ENCODE measurements around the gene ETS1. TPM values are rescaled to one million over a fixed set of nuclear protein-coding genes. Genes with fewer than 3 reads are reported as not detected.

The ETS1 gene
- total and polyA plus RNA-seq, 2 experiments from 2014 or later: 25.6 to 52.6 TPM

DNA sequence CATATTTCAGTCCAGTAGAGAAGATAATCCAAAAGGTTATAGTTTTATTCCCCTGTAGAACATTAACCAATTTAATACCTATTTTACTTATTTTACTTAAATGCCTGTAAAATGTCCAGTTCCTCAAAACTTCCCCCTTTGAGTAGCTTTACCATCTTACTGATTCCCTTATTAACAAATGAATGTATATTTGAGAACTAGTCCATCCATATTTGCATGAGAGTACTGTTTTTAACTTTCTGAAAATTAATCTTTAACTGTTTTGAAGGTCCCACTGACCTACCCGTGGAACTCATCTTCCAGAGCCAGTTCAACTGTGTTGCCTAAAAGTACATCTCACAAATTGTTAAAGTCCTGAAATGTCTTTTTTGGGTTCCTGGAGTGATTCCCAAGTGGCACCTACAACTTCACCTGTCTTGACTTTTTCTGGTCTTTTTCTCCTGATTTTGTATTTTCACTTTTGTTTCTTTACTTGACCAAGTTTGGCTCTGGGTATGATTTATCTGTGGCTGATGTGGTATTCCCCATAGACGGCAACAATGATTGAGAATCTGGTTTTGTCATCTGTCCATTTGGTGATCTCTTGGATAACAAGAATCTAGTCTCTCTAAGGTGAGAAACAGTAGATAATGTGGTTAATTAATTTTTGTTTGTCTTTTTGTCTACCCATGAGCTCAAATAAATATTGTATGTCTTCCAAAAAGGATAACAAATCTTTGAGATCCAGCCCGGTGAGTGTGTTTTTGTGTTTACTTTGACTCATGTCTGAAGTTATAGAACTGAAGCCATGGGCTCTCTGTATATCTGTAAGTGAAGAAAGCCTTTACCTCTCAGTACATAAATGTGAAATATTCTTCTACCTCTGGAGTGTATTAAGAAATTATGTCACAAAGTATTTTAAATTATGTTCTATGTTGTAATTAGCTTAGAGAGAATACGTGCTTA, 174.2 kb downstream of the ETS1 start:
- Mint-ChIP-seq H3K27me3 (ENCODE audit: insufficient read depth, low read depth, poor library complexity) (no peaks in the 10 kb centered on the region), H3K27ac (no peak overlapping the region), H3K4me3 (no peak overlapping the region), H3K36me3 (ENCODE audit: low read depth) (no peaks in the 10 kb centered on the region), H3K9me3 (no peaks in the 10 kb centered on the region), H3K4me1 (no peaks in the 10 kb centered on the region)
- H3K36me3 ChIP-seq (ENCODE audit: insufficient read depth): no peaks in the 10 kb centered on the region
- ATAC-seq: no peak
- H3K4me2 ChIP-seq: no peak overlapping the region
- no peak overlapping the region for H2AFZ ChIP-seq
- TF ChIP-seq, protein P1, sequence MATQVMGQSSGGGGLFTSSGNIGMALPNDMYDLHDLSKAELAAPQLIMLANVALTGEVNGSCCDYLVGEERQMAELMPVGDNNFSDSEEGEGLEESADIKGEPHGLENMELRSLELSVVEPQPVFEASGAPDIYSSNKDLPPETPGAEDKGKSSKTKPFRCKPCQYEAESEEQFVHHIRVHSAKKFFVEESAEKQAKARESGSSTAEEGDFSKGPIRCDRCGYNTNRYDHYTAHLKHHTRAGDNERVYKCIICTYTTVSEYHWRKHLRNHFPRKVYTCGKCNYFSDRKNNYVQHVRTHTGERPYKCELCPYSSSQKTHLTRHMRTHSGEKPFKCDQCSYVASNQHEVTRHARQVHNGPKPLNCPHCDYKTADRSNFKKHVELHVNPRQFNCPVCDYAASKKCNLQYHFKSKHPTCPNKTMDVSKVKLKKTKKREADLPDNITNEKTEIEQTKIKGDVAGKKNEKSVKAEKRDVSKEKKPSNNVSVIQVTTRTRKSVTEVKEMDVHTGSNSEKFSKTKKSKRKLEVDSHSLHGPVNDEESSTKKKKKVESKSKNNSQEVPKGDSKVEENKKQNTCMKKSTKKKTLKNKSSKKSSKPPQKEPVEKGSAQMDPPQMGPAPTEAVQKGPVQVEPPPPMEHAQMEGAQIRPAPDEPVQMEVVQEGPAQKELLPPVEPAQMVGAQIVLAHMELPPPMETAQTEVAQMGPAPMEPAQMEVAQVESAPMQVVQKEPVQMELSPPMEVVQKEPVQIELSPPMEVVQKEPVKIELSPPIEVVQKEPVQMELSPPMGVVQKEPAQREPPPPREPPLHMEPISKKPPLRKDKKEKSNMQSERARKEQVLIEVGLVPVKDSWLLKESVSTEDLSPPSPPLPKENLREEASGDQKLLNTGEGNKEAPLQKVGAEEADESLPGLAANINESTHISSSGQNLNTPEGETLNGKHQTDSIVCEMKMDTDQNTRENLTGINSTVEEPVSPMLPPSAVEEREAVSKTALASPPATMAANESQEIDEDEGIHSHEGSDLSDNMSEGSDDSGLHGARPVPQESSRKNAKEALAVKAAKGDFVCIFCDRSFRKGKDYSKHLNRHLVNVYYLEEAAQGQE (IDR thresholded peaks at IDR 0.05; ENCODE audit: unreplicated experiment): no peak
- TF ChIP-seq EZH2phosphoT487 (IDR thresholded peaks at IDR 0.05; ENCODE audit: unreplicated experiment) (no peak), CREB1 (CRISPR knock-in tag; IDR thresholded peaks at IDR 0.05; ENCODE audit: low read depth) (no peak), ZNF331 (CRISPR knock-in tag; IDR thresholded peaks at IDR 0.05; ENCODE audit: low read depth) (no peak), JUNB (IDR thresholded peaks at IDR 0.05; ENCODE audit: unreplicated experiment) (no peak), ZNF114 (CRISPR knock-in tag; IDR thresholded peaks at IDR 0.05) (no peak), POLR2AphosphoS5 (IDR thresholded peaks at IDR 0.05; ENCODE audit: low read depth) (no peak), STAT1 (IDR thresholded peaks at IDR 0.05; ENCODE audit: unreplicated experiment) (no peak)
- TF ChIP-seq, protein P2, sequence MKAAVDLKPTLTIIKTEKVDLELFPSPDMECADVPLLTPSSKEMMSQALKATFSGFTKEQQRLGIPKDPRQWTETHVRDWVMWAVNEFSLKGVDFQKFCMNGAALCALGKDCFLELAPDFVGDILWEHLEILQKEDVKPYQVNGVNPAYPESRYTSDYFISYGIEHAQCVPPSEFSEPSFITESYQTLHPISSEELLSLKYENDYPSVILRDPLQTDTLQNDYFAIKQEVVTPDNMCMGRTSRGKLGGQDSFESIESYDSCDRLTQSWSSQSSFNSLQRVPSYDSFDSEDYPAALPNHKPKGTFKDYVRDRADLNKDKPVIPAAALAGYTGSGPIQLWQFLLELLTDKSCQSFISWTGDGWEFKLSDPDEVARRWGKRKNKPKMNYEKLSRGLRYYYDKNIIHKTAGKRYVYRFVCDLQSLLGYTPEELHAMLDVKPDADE (IDR thresholded peaks at IDR 0.05): no peak
- TF ChIP-seq, protein P3, sequence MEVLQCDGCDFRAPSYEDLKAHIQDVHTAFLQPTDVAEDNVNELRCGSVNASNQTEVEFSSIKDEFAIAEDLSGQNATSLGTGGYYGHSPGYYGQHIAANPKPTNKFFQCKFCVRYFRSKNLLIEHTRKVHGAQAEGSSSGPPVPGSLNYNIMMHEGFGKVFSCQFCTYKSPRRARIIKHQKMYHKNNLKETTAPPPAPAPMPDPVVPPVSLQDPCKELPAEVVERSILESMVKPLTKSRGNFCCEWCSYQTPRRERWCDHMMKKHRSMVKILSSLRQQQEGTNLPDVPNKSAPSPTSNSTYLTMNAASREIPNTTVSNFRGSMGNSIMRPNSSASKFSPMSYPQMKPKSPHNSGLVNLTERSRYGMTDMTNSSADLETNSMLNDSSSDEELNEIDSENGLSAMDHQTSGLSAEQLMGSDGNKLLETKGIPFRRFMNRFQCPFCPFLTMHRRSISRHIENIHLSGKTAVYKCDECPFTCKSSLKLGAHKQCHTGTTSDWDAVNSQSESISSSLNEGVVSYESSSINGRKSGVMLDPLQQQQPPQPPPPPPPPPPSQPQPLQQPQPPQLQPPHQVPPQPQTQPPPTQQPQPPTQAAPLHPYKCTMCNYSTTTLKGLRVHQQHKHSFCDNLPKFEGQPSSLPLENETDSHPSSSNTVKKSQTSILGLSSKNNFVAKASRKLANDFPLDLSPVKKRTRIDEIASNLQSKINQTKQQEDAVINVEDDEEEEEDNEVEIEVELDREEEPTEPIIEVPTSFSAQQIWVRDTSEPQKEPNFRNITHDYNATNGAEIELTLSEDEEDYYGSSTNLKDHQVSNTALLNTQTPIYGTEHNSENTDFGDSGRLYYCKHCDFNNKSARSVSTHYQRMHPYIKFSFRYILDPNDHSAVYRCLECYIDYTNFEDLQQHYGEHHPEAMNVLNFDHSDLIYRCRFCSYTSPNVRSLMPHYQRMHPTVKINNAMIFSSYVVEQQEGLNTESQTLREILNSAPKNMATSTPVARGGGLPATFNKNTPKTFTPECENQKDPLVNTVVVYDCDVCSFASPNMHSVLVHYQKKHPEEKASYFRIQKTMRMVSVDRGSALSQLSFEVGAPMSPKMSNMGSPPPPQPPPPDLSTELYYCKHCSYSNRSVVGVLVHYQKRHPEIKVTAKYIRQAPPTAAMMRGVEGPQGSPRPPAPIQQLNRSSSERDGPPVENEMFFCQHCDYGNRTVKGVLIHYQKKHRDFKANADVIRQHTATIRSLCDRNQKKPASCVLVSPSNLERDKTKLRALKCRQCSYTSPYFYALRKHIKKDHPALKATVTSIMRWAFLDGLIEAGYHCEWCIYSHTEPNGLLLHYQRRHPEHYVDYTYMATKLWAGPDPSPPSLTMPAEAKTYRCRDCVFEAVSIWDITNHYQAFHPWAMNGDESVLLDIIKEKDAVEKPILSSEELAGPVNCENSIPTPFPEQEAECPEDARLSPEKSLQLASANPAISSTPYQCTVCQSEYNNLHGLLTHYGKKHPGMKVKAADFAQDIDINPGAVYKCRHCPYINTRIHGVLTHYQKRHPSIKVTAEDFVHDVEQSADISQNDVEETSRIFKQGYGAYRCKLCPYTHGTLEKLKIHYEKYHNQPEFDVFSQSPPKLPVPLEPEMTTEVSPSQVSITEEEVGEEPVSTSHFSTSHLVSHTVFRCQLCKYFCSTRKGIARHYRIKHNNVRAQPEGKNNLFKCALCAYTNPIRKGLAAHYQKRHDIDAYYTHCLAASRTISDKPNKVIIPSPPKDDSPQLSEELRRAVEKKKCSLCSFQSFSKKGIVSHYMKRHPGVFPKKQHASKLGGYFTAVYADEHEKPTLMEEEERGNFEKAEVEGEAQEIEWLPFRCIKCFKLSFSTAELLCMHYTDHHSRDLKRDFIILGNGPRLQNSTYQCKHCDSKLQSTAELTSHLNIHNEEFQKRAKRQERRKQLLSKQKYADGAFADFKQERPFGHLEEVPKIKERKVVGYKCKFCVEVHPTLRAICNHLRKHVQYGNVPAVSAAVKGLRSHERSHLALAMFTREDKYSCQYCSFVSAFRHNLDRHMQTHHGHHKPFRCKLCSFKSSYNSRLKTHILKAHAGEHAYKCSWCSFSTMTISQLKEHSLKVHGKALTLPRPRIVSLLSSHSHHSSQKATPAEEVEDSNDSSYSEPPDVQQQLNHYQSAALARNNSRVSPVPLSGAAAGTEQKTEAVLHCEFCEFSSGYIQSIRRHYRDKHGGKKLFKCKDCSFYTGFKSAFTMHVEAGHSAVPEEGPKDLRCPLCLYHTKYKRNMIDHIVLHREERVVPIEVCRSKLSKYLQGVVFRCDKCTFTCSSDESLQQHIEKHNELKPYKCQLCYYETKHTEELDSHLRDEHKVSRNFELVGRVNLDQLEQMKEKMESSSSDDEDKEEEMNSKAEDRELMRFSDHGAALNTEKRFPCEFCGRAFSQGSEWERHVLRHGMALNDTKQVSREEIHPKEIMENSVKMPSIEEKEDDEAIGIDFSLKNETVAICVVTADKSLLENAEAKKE (CRISPR knock-in tag; IDR thresholded peaks at IDR 0.05): no peak
- TF ChIP-seq, protein P4, sequence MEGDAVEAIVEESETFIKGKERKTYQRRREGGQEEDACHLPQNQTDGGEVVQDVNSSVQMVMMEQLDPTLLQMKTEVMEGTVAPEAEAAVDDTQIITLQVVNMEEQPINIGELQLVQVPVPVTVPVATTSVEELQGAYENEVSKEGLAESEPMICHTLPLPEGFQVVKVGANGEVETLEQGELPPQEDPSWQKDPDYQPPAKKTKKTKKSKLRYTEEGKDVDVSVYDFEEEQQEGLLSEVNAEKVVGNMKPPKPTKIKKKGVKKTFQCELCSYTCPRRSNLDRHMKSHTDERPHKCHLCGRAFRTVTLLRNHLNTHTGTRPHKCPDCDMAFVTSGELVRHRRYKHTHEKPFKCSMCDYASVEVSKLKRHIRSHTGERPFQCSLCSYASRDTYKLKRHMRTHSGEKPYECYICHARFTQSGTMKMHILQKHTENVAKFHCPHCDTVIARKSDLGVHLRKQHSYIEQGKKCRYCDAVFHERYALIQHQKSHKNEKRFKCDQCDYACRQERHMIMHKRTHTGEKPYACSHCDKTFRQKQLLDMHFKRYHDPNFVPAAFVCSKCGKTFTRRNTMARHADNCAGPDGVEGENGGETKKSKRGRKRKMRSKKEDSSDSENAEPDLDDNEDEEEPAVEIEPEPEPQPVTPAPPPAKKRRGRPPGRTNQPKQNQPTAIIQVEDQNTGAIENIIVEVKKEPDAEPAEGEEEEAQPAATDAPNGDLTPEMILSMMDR (conservative IDR thresholded peaks at IDR 0.05; ENCODE audit: low read depth in 2 of 2): no peak
- no peaks in the 10 kb centered on the region for H4K20me1 ChIP-seq (replicated peaks; ENCODE audit: insufficient read depth)
- DNase-seq (ENCODE audit: low spot score): no peak
- no peaks in the 10 kb centered on the region for H3K79me2 ChIP-seq (replicated peaks; ENCODE audit: insufficient read depth)
- no peak overlapping the region for H3K4me3 ChIP-seq
- no peaks in the 10 kb centered on the region for H3K27me3 ChIP-seq (ENCODE audit: insufficient read depth)
- no peaks in the 10 kb centered on the region for H3K4me1 ChIP-seq (ENCODE audit: insufficient read depth)
- H3K27ac ChIP-seq (ENCODE audit: low read depth): no peak overlapping the region
- no peaks in the 10 kb centered on the region for H3F3A ChIP-seq (replicated peaks; ENCODE audit: low read depth)
- no peaks in the 10 kb centered on the region for H3K9me2 ChIP-seq (ENCODE audit: insufficient read depth)
